ENCODE measurements around the gene SCN1B.
"Not testable (repeated sequence)": the region's sequence is repeated elsewhere in the genome, so short reads cannot be mapped to it uniquely, and the experiment has no call there.

Gene SCN1B

DNA sequence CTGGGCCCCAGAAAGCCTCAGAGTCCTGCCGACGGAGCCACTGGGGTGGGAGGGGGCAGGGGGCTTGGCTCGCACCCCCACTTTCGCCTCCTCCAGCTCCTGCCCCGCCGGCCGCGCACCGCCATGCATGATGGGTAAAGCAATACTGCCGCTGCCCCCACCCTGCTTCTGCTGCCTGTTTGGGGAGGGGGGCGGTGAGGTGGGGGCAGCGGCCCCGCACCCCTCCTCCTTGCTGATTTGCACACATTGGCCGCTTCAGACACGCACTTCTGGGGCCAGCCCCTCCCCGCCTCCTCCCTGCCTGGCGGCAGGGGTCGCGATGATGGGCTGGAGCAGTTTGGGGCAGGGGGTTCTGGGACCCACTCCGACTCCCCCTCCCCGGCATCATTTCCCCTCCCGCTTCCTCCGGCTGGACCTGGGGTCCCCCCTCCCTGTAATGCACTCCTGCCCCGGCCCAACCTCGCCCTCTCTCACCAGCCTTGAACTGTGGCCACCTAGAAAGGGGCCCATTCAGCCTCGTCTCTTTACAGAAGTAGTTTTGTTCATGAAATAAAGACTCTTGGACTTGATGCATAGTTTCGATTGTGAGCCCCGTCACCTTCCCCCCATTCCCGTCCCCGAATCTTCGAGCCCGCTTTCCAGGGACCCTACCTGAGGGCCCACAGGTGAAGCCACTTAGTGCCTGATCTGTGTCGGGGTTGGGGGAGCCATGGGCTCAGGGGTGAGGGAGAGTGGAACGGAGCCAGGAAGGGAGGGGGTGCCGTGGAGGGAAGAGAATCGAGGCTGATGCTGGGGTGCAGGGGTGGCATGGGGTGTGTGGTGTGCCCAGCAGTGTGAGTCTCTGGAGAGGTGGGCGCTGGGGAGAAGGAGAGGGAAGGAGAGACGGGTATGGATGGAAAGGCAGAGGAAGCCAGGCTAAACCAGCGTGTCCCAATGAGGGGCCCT lies 9.9 kb downstream of the SCN1B start:
- no peak for DNase-seq

DNA sequence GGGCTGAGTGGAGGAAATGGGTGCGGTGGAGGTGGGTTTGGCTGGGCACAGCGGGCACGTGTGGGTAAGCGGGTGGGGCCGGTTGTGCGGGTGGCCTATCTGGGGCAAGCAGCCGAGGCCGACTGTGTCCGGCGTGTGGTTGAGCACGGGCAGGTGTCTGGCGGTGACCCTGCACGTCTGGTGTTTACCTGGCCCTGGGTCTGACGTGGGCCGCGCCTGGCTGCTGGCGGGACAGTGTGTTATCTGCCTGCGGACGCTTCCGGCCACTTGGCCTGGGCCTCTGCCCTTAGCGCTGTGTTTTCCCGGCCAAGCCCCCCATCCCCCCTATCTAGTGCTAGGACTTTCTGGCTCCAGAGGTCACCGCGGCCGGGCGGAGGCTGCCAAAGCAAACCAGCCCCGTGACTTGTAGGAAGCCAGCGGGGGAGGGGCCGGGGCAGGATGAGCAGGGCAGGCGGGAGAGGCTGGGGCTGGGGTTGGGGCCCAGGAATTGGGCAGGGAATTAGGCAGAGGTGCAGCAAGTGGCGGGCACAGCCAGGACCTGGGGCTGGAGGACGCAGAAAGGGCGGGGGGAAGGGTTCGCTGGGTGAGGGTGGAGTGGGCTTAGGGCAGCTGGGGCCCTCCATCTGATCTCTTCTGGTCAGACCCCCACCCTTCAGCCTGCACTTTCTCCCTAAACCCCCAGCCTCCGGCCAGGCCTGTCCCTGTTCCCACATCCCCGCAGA lies 10.7 kb downstream of the SCN1B start:
- DNase-seq = no peak

DNA sequence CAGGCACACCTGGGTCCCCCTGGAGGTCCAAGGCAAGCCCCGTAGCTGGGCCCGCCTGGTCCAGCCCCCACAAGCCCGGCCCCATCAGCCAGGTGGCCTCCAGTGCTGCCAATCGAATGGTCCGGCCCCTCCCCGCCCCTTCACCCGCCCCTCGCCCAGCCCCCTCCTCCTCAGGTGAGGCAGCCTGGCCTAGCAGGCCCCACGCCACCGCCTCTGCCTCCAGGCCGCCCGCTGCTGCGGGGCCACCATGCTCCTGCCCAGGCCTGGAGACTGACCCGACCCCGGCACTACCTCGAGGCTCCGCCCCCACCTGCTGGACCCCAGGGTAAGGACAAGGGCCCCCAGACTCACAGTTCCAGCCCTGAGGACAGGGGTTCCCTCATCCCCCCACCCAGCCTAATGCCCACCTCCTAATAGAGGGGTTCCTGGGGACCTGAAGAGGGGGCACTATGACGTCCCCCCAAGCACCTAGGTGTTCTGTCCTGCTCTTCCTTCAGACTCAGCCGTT lies 11.3 kb downstream of the SCN1B start, which contains the start of gene HPN:
Gene HPN (plus strand): TSS at position 174 of the 508 bp plus-strand sequence. CDS start 786 bp downstream, outside the sequence.
- no peak for DNase-seq

DNA sequence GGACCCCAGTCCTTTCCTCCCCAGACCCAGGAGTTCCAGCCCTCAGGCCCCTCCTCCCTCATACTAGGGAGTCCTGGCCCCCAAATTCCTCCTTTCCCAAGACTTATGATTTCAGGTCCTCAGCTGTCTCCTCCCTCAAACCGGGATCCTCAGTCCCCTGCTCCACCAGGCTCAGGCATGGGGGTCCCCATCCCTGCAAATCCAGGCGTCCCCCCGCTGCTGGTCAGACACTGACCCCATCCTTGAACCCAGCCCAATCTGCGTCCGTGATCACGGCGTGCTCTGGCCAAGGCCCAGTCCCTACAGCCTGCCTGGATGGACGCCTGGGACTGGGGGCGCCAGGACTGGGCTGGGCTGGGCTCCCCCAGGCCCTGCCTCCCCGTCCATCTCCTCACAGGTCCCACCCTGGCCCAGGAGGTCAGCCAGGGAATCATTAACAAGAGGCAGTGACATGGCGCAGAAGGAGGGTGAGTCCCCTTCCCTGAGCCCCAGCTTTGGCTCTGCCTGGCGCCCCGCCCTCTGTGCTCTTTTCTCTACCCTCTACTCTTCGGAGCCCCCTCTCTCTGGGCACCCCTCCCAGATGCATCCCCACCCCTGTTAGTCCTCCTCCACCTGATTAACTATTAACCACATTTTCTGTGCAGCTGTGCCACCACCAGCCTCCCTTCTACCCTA lies 11.9 kb downstream of the SCN1B start:
- DNase-seq = no peak

DNA sequence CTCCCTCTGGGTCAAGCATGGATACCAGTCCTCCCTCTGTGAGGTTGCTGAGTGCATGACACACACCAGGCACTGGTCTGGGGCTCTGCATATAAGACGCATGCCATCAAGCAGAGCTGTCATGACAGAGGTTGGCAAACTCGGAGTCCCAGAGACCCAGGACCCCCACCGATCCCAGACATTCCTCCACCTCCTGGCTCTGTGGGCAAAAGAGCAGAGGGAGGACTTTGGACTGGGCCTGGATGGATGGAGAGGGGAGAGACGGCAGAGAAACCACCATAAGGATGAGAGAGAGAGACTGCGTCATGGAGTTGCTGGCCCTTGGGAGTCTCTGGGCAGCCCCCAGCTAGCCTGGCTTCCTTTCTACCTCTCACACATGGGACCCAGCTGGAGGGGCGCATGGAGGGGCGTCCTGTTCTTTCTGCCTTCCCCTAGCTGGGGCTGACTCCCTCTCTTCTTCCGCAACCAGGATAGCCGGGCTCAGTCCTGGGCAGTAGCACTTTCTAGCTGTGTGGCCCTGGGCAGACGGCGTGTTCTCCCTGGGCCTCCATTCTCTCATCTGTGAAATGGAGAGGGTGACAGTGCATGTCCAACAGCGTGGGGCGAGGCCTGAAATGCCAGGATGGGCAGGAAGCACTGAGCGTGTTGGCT lies 12.8 kb downstream of the SCN1B start:
- no peak for DNase-seq

DNA sequence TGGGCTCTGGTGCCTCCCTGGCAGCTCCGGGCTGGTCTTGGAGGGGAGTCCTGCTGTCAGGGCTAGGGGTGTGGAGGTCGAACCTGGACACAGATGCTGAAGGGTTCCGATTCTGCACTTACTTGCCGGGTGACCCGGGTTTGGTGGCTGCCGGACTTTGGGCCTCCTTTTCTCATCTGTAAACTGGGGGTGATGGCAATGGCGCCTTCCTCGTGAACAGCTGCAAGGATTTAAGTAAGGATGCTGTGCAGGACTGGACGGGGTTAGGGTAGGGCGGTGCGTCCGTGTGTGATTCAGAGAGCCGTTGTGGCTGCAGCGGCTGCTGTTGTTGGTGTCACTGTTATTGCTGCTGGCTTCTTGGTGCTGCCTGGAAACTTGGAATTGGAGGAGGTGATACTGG lies 13.6 kb downstream of the SCN1B start:
- no peak for DNase-seq

DNA sequence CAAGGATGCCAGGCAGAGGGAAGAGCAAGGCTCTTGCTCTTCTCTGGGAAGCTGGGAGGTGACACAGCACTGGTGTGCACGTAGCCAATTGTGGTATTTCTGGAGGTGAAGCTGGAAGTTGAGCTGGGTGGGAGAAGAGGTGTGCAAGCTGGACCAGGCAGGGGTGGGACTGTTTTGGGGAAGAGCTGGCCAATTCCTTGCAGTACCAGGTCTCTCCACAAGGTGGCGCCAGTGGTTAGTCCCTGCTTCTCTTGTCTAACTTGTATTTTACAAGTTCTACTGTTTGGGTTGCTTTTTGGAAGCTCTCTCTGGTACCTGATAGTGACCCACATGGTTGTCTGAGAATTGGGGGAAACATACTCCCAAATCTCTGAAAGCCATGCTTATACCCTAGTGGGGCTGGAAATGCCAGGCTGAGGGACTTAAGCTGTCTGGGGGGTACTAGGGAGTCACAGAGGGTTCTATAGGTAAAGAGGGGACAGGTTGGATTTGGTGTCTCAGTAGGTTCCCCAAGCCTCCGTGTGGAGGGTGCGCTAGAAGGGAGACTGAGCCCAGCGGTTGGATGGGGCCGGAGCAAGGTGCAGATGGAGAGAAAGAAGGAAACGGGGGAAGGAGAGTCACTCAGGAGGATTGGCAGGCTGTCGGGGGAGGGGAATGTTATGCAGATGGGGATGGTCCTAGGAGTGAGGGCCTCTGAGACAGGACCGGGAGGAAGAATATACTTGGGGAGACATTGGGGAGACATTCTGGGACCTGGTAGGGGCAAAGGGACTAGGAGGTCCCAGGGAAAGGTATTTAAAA lies 14.2 kb downstream of the SCN1B start:
- DNase-seq = peak; percentile 57

DNA sequence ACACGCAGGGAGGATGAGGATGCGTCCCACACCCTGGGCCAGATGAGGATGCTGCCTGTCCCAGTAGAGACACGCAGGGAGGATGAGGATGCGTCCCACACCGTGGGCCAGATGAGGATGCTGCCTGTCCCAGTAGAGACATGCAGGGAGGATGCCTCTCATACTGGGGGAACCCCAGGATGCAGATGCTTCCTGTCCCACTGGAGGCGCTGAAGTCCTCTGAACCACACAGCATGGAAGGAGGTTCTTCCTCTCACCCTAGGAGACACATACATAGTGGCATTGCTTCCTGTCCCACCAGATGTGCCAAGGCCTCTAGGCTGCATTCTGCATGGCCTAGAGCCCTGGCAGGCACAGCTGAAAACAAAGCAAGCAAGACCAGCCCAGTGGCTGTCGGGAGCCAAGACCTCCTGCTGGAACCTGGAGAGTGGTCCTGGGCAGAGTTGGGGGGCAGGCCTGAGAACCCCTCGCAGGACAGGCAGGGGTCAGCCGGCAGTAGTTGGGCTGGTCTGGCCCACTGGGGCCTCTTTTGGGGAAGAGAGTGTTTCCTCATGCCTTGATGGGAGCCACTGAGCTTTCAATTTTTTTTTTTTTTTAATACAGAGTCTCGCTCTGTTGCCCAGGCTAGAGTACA lies 15.5 kb downstream of the SCN1B start:
- DNase-seq = no peak

DNA sequence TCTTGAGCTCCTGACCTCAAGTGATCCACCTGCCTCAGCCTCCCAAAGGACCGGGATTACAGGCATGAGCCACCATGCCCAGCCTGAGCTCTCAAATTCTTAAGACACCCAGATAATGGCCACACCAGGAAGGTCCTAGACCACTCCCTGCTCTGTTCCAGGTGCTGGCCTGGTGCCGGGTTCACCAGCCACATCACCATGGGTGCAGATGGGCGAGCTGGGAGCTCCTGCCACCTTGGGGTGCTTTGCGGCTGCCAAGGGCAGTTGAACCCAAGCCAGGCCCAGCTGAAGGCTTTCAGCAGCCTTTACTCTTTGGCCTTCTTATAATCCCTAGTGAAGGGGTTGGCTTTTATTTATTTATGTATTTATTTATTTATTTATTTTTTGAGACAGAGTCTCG lies 16.2 kb downstream of the SCN1B start:
- no peak for DNase-seq

DNA sequence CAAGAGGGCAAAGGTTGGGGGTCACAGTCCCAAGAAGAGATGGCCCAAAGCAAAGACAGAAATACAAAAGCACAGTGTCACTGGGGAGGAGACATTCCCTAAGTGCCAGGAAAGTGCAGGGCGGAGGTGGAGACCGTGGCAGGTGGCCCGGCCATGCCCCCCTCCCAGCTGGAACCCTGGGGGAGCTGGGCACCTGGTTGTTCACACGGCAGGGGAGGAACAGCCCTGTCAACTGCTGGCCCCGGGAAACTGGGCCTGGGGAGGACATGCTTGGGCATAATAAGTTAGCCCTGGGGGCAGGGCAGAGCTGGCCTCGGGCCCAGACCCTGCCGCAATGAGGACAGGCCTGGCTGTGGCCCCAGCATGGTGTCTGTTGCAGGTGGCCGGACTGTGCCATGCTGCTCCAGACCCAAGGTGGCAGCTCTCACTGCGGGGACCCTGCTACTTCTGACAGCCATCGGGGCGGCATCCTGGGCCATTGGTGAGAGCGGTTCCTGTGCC lies 18.7 kb downstream of the SCN1B start:
- peak; percentile 80 for DNase-seq

DNA sequence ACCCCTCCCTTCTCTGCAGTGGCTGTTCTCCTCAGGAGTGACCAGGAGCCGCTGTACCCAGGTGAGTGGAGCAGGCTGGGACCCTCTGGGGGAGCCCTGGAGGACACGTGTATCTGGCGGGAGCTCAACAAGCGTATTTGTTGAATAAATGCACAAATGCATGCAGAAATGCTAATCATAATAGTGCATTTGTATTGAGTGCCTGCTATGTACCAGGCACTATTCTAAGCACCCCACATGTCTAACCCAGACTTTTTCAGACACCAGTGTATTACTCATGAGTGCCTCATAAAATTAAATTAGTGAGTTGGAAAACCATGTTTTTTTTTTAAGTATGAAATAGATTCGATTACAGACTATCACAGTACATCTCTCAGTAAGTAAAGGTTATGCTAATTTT lies 19.2 kb downstream of the SCN1B start:
- DNase-seq = no peak

DNA sequence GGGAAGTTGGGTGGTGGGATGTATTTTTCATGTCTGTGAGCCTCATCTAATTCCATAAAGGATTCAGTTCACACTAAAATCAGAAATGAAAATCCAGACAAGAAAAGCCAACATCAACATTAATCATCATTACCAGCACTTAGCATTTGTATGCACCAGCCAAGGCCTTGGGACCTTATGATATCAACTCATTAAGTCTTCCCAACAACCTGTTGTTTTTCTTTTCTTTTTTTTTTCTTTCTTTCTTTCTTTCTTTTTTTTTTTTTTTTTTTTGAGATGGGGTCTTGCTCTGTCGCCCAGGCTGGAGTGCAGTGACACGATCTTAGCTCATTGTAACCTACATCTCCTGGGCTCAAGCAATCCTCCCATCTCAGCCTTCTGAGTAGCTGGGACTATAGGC lies 20.4 kb downstream of the SCN1B start:
- DNase-seq = not testable (repeated sequence)

DNA sequence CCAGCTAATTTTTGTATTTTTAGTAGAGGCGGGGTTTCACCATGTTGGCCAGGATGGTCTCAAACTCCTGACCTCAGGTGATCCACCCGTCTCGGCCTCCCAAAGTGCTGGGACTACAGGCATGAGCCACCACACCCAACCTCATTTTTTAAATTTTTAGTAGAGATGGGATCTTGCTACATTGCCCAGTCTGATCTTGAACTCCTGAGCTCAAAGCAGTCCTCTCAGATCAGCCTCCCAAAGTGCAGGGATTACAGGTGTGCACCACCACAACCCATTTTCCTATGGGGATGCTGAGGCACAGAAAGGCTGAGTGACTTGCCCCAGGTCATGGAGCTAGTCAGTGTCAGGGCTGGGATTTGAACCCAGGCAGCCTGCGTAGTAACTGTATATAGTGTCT lies 21.0 kb downstream of the SCN1B start:
- DNase-seq = not testable (repeated sequence)

DNA sequence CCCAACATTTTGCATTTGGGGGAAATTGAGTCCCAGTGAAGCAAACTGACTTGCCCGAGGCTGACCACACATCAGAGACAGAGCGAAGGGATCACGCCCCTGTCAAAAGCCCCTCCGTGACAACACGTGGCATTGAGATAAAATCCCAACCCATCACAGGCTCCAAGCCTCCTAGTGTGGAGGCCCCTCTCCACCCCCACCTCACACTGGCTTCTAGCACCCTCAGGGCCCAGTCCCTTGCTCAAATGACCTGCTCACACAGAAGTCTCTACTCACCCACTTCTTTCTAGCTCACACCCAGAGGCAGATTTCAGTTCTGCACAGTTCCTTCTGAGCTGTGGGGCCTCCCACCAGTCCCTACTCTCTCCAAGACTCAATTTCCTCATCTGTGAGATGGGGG lies 21.5 kb downstream of the SCN1B start:
- DNase-seq = no peak

DNA sequence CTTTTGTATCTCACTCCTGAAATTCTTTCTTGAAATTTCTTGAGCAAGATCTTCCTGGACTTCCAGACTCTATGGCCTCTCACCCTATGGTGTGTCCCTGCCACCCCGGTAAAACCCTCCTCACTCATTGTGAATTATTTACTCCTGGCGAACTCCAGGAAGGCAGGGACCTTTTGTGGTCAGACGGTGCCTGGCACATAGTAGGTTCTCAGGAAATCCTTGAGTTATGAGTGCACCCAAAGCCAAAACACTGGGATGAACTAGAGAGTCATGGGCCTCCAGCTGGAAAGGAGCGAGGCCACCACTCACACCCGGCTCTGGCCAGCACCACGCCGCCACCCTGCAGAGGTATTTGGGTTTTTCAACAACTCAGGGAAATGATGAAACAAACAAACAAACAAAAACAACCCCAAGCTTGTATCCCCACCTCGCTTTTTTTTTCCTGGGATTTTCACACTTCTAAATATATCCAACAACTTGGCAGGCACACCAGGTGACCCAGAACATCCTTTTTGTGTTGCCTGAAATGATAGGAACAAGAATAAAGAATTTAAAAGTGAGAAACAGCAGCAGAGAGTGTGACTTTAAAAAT lies 22.4 kb downstream of the SCN1B start:
- DNase-seq = no peak

DNA sequence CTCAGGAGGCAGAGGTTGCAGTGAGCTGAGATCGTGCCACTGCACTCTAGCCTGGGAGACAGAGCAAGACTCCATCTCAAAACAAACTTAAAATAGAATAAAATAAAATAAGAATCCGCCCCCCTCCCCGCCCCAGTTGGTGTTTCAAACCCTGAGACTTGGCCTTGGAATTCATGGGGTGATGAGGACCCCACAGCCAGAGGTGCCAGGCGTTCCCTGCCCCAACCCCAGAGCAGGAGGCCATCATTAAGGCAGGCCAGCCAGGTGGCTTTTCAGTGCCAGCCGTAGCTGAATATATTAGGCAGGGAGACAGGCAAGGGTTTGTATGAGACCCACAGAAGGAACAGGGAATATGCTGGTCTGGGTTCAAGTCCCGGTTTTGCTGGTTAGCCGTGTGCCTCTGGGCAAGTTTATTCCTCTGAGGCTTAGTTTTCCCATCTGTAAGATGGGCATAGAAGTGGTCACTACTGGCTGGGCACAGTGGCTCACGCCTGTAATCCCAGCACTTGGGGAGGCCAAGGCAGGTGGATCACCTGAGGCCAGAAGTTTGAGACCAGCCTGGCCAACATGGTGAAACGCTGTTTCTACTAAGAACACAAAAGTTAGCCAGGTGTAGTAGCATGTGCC lies 23.5 kb downstream of the SCN1B start:
- no peak for DNase-seq

DNA sequence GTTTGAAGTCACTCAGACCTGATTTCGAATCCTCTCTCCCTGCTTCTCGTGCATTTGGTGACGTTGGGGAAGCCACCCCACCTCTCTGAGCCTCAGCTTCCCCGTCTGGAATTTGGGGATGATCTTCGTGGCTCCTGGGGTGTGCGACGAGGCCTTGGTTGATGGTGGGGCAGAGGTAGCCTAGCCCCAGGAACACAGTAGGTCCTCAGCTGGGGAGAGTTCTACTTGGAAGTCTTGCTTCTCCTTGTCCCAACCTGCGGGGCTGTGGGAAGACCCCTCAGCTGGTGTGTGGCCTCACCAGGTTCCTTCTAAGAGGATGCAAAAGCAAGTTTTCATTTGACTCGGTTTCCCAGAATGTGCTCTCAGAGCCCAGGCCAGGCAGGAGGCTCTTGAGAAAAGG lies 24.4 kb downstream of the SCN1B start:
- DNase-seq = no peak

DNA sequence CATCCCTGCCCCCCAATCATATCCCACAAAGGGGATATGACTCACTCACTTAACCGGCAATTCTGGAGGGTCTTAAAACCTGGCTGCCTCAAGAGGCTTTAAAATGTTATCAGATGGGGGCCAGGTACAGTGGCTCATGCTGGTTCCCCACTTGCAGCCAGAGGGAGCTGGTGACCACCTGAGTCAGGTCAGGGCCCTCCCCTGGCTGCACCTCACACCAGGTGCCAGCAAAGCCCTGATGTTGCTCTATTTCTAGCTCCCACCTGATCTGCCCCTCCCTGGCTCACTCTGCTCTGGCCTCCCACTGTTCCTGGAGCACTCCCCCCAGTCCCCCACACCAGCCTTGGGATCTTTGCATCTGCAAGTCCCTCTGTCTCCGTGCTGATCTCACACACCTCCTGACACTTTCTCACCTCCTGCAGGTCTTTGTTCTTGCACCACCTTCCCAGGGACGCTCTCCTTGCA lies 25.5 kb downstream of the SCN1B start:
- peak; percentile 76 for DNase-seq

DNA sequence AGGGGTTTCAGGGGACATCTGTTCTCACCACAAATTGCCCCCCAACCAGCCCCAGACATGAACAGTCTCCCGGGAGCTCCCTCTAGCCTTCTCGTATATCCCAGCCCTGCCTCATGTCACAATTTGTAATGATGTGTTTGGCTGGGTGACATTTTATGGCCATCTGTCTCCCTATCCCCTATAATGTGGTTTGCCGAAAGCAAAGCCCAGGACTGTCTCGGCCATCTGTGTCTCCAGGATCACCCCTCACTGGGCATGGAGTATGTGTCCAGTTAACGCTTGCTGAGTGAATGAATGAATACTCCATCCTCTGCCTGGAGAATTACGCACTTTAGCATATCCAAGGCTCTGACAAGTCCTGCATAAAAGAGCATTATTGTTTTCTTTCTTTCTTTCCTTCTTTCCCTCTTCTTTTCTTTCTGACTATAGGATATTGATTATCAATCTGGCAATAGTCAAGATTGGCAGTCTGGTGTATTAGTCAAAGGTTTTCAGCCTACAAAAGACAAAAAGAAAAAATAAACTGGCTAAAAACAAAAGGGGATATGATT lies 26.3 kb downstream of the SCN1B start:
- DNase-seq = no peak

DNA sequence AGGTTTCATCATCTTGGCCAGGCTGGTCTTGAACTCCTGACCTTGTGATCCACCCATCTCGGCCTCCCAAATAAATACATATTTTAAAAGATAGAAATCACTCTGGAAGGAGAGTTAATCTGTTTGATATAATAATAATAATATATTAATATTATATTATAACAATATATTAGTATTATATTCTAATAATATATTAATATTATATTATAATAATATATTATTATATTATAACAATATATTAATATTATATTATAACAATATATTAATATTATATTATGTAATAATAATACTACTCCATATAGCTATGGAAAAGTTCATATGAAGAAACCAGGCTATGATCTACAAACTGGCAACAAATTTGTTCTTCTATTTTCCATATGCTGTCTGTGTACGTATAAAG lies 28.1 kb downstream of the SCN1B start:
- DNase-seq = no peak

All from NCI-H345 (cell line).